Stimulated activated CD8-positive, alpha-beta memory T cell treated with anti-CD3 and anti-CD28 coated beads, Interleukin-7, amount 100 ng/mL, for 48 hours (primary cell): ENCODE results near the gene DYDC1.
"Not testable (repeated sequence)": the region's sequence is repeated elsewhere in the genome, so short reads cannot be mapped to it uniquely, and the experiment has no call there.

ENCODE experiments used
- DNase-seq, 2 donors: peaks; one replicate each; pipeline ENCODE4 v3.0.0-alpha.2; 2020; ENCODE audit warnings: low read depth in 1 of 2; ENCODE audit errors: extremely low read depth in 1 of 2

DYDC1 gene

DNA sequence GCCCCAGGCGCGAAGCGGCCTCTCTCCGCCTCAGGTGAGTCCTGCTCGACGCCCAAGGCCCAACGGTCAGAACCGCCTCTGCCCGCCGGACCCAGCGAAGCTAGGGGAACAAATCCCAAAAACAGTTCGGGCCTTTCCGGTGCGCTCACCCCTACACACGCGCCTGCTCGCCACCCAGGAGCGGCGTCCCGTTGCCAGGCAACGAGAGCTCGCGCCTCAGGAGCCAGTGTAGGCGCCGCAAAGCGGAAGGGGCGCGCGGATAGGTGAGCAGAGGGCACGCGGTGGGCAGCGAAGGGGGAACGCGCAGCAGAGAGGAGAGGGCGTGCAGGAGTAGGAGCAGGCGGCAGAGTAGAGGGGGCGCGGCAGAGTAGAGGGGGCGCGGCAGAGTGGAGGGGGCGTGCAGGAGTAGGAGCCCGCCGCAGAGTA lies at the start of gene DYDC1, which contains the start of gene DYDC2:
TSS of gene DYDC1 (minus strand) at position 193 of the 426 bp plus-strand sequence. CDS start 4,154 bp downstream, outside the sequence.
TSS of gene DYDC2 (plus strand) at position 219 of the 426 bp plus-strand sequence. CDS start 5,663 bp downstream, outside the sequence.
- peak; percentile 22 to 27 for DNase-seq

DNA sequence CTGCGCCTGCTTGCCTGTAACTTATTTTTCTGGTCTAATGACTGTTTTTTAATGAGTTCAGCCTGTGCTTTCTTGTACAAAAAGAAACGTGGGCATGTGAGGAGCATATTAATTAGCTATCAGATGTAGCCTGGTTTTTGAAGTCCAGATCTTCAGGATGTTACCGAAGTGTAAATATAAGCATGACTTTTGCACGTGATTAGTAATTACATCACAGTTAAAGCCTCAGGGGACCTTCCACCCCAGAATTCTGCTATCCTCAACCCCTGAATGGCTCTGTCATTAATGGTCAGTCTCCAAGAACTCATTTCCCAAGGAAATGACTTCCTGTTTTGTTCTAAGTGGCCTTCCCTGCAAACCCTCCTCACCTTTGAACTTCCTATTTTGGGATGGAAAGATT lies 49.6 kb upstream of the DYDC1 start:
- DNase-seq = no peak

DNA sequence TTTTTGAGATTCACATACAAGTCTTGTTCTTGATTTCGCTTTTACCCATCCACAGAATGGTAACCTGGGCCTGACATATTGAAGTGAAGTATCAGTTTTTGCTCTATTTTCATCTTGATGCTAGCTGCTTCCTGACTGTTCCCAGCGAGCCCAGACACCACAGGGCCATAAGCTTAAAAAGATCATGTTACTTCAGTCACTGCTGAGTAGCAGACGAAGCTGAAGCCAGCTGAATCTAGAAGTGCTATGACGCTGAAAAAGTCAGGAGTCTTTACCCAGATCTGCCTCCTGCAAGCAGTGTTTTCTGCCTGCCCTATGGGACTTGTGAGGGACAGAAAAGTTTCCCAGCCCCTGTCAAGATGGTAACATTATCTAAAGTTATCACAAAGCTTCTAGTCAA lies 49.1 kb upstream of the DYDC1 start:
- no peak for DNase-seq

DNA sequence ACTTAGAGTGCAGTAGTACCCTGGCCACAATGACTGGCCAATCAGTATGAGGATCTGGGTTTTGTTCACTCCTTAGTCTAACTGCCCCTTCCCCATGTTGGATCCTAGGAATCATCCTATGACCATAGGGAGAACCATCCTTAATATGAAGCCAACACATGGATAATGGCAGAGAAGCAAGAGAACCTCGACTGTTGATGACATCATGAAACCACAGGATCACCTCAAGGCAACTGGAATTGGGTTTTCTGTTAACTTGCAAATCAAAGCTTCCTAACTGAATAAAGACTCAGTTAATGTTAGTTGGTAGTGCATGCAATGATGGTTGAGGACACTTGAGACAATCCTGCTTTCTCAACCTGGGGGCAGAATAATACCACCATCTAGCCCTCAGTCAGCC lies 48.5 kb upstream of the DYDC1 start:
- DNase-seq = no peak

DNA sequence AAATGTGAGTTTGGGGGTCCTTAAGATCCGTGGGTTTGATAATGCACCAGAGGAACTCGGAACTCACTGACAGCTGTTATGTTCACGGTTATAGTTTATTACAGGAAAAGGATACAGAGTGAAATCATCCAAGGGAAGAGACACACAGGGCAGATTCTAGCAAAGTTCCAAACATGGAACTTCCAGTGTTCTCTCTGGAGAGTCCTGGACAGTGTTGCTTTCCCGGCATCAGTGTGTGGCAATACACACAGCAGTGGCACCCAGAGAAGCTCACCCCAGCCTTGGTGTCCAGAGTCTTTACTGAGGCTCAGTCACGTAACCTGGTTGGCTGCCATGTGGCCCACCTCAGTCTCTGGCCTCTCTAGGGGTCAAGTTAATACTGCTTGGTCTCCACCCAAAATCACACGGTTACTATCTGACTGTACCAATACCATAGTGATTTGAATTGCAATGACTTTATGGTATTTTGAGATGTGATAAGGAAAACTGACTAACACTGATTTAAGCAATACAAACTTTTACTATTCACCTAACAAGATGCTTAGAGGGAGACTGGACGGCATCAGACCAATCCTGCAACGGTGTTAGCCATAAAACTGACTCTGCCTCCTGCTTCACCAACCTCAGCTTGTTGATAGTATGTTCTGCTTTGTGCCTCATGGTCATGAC lies 43.7 kb upstream of the DYDC1 start:
- no peak for DNase-seq

DNA sequence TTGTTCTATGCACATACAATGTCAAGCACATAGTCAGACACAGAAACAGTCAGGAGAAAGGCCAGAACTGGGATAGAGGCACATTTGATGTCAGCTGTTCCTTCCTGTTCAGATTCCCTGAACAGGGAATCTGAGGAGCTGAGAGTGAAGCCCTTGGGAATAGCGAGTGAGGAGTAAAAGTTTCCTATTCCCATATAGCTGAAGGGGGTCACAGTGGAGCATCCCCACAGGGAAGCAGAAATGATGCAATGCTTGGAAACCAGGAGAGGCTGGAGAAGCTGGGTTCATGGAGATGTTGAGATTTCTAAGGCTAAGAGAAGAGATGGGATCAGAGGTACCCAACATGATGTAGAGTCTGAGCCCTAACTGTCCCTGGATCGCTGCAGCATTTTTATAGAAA lies 40.5 kb upstream of the DYDC1 start:
- DNase-seq = no peak

DNA sequence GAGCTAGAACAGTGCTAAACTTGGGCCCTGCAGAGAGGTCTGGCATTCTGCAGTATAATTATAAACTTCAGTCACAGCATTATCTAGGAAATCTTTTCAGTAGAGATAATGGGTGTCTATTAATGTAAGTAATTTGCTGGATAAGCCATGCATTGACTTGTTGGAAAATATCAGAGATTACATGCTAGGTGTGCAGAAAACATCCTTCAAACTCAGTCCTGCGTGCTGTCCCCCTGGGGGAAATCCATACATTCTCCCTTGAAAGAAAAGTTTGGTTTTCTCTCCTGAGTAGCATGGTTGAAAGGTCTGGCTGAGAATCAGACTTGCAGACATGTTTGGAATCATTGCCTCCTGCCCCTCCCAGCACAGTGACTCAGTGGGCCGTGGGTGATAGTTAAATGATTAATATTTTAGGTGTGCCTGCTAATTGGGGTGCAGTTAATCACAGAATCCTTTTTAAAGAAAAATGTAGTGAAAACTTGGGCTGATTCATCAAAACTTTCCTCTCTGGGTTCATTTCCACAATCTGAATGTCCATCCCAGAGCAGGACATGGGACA lies 37.9 kb upstream of the DYDC1 start:
- no peak for DNase-seq

DNA sequence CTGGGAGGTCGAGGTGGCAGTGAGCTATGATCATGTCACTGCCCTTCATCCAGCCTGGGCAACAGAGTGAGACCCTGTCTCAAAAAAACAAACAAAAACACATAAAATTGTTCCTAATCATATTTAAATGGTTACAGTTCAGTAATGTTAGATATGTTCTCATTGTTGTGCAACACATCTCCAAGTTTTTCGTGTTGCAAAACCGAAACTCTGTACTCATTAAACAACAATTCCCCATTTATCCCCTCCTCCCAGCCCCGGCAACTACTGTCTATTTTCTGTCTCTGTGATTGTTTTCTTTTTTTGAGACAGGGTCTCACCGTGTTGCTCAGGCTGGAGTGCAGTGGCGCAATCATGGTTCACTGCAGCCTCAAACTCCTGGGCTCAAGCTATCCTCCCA lies 35.7 kb upstream of the DYDC1 start:
- no peak for DNase-seq

DNA sequence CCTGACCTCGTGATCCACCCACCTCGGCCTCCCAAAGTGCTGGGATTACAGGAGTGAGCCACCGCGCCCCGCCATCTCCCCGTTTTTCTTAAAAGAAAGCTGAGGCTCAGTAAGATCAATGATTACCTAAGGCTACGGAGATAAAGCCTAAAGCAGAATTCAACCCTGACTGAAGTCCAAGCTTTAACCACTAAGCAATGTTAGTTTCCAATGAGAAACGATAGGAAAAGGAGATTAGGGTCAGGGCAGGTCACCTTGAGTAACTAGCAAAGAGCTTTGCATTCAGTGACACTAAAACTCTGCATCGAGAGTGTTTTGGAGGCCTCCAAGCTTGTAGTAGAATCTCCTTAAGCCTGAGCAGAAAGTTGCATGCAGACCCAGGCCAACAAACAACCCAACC lies 34.2 kb upstream of the DYDC1 start:
- DNase-seq = no peak

DNA sequence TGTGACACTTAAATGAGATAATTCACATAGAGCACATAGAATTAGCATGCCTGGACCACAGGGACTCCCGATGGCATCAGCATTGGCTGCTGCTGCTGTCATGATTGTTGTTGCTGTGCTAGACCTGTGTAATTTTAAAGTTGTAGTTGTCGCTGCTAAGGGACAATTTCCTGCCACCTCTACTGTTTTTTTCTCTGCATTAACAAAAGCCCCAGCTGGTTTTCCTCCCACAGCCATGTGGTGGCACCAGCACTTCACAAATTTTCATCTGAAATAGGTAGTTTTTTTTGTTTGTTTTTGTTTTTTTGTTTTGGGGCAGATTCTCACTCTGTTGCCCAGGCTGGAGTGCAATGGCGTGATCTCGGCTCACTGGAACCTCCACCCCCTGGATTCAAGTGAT lies 26.4 kb upstream of the DYDC1 start:
- DNase-seq = no peak

DNA sequence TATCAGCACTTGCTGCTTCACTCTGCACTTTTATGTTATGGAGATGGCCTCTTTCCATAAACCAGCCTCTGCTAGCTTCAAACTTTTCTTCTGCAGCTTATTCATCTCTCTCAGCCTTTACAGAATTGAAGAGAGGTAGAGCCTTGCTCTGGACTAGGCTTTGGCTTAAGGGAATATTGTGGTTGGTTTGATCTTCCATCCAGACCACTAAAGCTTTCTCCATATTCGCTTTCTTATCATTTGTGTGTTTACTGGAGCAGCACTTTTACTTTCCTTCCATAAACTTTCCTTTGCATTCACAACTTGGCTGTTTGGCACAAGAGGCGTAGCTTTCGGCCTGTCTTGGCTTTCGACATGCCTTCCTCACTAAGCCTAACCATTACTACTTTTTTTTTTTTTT lies 23.6 kb upstream of the DYDC1 start:
- no peak for DNase-seq

DNA sequence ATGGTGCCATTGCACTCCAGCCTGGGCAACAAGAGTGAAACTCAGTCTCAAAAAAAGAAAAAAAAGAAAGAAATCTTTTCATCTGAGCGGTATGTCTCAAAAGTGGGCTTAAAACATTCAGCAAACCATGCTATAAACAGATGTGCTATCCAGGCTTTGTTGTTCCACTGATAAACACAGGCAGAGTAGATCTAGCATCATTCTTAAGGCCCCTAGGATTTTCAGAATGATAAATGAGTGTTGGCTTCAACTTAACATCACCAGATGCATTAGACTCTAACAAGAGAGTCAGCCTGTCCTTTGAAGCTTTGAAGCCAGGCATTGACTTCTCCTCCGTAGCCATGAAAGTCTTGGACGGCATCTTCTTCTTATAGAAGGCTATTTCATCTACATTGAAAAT lies 23.1 kb upstream of the DYDC1 start:
- no peak for DNase-seq

DNA sequence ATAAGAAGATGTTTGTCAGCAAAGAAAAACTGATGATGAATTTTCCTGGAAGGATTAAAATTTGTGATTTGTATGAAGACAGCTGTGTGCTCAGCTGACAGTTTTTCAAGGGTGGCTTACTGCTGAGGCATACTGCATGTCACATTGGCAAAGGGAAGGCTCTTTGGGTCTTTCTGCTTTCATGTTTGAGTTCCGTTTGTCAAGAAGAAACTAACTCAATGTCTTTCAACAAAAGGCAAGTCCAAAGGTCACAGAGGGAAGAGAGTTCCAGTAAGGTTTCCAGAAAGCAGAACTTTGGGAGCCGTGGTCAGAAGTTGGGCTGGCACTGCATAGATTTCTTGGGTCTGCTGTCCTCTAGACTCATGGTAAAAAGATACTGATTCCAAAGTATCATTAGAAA lies 16.9 kb upstream of the DYDC1 start:
- DNase-seq = no peak

DNA sequence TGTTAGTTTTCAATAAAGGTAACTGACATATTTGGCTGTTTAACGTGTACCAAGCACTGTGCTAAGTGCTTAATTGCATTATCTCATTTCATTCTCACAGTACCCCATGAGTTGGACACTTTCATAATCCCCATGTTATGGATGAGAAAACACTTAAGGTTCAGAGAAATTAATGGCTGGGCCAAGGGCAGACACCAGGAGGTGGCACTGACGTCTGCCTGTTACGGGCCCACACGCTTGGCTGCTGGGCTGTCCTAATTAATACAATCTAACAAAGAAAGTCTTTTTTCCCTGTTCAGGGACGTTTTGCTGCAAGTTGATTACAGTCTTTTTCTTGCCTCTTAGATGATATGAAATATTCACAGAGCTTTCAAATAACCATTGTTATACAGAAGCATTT lies 16.1 kb upstream of the DYDC1 start:
- DNase-seq = no peak

DNA sequence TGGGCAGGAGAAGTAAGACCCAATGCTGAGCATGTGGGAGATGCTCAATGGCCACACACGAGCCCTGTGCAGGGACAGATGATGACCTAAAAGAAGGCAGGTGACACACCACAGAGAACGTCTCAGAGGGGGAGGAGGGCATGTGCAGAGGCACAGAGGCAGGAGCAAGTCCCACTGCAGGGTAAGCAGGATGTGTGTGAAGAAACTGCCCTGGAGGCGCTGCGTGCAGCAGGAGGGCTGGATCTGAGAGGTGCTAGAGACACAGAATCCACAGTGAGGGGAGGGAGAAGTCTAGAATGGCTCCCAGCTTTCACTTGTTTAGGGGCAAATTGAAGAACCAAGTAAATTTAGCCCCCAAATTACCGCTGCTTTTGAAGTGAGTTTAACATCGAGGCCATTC lies 14.9 kb upstream of the DYDC1 start:
- no peak for DNase-seq

DNA sequence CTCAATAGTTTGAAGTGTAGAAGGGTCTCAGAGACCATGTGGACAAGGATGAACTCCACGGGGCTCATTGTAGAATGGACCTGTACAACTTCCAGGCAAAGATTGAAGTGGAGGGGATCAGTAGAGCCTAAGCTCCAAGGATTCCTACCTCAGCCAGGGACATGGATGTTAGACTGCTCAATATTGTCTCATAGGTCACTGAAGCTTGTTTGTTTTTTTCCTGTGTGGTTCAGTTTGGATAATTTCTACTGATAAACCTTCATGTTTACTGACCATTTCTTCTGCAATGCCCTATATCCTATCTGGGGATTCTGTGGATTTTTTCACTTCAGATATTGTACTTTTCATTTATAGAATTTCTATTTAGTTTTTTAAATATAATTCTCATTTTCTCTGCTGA lies 9.0 kb upstream of the DYDC1 start:
- DNase-seq = no peak

DNA sequence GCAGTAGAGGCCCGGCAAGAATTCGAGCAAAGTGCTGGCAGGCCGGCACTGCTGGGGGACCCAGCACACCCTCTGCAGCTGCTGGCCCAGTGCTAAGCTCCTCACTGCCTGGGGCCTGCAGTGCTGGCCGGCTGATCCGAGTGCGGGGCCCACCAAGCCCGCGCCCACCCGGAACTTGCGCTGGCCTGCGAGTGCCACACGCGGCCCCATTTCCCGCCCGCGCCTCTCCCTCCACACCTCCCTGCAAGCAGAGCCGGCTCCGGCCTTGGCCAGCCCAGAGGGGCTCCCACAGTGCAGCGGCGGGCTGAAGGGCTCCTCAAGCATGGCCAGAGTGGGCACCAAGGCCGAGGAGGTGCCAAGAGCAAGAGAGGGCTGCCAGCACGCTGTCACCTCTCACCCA lies 3.1 kb upstream of the DYDC1 start:
- no peak for DNase-seq

DNA sequence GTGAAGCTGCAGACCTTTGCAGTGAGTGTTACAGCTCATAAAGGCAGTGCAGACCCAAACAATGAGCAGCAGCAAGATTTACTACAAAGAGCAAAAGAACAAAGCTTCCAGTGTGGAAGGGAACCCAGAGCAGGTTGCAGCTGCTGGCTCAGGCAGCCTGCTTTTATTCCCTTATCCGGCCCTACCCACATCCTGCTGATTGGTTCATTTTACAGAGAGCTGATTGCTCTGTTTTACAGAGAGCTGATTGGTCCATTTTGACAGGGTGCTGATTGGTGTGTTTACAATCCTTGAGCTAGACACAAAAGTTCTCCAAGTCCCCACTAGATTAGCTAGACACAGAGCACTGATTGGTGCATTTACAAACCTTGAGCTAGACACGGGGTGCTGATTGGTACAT lies 2.4 kb upstream of the DYDC1 start:
- not testable (repeated sequence) for DNase-seq

DNA sequence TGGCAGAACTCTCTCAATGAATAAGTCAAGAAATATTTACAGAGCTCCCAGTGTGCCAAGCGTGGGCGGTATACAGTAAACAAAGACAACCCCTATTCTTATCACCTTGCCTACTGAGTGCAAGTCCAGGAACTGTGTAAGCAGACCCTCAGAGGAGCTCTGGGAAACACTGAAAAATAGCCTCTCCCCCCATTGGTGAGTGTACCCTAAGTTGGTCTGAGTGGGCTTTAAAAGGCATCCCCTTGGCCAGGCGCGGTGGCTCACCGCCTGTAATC lies 1.2 kb upstream of the DYDC1 start:
- no peak for DNase-seq

DNA sequence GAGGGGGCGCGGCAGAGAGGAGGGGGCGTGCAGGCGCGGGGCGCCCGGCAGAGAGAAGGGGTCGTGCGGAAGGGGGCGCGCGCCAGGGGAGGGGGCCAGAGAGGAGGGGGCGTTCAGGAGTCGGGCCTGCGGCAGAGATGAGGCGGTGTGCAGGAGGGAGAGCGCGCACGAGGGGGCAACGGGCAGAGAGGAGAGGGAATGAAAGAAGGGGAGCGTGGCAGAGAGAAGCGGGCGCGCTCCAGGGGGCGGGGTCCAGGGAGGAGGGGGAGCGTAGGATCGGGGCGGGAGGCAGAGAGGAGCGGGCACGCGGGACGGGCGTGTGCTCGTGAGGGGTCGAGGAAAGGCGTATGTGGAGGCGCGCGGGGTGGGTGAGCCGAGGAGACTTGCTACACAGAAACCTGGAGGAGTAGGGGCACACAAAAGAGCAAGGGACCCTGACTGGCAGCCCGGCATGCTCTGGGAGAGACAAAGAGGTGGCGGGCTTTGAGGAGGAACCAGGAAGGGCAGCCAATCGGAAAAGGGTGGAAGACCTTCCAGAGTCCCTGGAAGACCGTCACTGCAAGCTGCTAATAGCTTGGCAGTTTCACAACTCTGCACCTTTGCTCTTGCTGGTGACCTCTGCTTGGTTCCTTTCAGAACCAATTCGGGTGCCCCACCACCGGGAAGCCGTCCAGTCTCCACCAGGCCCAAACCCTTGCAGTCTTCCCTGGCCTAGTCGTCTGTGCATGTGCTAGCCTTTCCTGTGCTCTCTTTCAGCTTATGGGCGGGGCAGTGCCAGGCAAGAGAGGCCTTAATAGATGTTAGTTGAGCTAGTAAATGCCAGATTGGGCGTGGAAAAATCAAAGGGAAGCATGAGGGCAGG lies 665 bp upstream of the DYDC1 start:
- no peak for DNase-seq

DNA sequence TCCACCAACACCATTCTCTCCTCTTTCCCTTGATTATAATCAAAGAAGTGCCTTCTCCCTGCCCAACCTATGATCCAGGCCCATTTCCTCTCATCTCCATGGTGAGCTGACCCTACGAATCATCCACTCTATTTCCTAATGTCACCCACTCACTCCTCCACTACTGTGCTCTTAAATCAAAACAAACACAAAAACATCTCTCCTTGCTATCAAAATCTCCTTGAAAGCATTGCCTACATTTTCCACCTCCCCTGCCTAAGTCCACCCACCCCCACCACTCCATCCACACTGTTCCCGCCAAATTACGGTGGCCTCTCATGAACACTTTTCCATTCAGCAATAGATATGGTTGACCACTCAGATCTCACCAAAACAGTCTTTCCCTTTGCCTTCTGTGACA lies 5.3 kb downstream of the DYDC1 start:
- DNase-seq = no peak

DNA sequence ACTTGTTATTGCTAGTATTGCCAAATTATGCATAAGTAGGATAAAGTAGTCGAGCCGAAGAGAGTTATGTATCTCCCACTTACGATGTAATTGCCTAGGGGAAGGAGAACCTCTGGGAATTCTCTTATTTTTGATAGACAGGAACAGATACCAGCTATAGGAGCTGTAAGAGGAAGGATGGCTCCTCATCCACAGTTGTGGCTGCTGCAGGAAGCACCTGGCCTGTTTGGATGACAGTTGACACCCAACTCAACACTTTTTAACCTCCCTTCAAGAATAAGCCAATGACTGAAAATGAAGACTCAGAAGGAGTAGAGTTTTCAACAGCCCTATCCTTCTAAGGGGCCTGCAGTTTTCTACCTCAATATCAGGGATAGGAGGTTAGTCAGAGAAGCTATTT lies 6.3 kb downstream of the DYDC1 start:
- no peak for DNase-seq
